GM11168 (cell line): ENCODE data around the gene TPSG1.

ENCODE experiments used
- in situ Hi-C: fragments of 300-500 bp; cut with MboI; formaldehyde crosslinking; loops from one replicate; pipeline ENCODE4 v1.12.0; 2022; ENCODE audit warnings: low sequenced_read_pairs; ENCODE audit not compliant: unreplicated experiment

The TPSG1 gene

GRCh38 chr16:1181404-1182315, 43.4 kb downstream of the TPSG1 start:
- in situ Hi-C loops: no loop called here

- in situ Hi-C loops: no loop called here
These were observed 44.3 kb downstream of the TPSG1 start for GRCh38 chr16:1180549-1181403.

- in situ Hi-C loops: no loop called here
These were observed 46.7 kb downstream of the TPSG1 start for GRCh38 chr16:1178295-1178910.

DNA sequence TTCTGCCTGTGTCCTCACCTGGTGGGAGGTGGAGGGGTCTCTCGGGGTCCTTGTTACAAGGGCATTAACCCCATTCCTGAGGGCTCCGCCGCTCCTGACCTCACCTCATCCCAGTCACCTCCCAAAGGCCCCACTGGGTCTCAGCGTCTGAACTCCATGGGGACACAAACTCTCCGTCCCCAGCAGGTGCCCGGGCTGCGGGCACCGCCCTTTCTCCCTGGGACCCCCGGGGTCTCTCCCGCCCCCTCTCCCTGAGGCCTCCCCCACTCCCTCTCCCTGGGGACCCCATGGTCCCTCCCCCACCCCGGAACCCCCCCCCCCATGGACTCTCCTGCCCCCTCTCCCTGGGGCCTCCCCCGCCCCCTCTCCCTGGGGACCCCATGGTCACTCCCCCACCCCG, 47.3 kb downstream of the TPSG1 start:
- in situ Hi-C loops: no loop called here

- in situ Hi-C loops: no loop called here
These were observed 48.0 kb downstream of the TPSG1 start for GRCh38 chr16:1177053-1177452.

DNA sequence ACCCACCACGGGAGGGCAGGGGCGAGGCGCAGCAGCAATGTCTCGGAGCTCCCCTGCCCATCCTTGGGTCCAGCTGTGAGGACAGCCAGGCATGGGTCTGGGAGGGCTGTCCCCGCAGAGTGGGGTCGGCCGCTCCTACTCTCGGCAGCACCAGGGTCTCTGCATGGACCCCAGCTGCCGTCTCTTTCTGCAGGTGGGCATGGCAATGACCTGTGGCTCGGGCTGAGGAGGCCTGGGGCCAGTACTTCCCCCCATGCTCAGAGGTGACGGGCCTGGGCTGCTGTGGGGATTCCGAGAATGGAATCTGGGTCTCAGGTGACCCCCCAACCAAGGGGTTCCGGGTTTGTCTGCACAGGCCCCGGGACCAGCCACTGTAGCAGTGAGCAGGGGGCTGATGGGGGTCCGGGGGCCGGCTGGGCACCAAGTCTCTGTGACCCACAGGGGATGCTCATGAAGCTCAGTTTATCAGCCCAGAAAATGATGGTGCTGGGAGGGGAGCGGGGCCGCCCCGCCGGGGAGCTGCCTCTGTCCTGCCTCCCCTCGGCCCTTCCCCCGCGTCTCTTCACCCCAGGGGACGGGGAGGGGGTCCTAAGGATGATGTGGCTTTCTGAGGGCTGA, 48.7 kb downstream of the TPSG1 start:
- in situ Hi-C loops: no loop called here

GRCh38 chr16:1175566-1176279, 49.3 kb downstream of the TPSG1 start:
- in situ Hi-C loops: no loop called here

DNA sequence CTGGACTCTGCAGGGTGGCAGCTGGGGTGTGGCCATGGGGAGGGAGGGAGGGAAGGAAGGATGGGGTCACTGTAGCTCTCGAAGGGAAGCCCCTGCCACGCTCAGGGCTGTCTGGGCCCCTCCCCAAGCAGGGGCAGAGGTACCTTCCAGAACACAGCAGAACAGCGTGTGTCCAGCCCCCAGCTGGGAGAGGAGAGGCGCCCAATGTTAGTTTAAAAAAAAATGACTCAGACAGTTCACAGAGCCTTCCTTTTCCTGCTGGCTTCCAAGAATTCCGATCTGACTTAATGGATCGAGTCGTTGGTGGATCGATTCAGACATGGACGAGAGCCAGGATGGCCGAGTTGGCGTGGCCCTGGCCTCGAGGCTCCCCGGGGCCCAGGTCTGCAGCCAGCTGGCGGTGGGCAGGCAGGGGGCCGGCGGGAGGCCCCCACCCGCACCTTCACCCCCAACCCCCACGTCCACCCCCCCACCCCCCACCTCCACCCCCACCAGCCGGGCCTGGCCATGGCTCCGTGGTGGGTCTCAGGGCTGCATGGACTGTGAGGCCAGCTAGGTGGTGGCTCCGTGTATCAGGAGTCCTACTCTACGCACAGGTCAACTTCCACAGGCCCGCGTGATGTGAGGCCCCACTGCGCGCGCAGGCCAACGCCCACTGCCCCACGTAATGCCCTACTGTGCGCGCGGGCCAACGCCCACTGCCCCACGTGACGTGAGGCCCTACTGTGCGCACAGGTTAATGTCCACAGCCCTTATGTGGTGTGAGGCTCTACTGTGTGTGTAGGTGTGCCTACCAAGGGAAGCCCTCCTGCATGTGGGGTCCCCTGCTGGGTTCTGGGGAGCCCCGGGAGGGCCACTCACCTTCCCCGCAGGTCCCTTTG, 50.4 kb downstream of the TPSG1 start:
- in situ Hi-C loops: no loop called here

DNA sequence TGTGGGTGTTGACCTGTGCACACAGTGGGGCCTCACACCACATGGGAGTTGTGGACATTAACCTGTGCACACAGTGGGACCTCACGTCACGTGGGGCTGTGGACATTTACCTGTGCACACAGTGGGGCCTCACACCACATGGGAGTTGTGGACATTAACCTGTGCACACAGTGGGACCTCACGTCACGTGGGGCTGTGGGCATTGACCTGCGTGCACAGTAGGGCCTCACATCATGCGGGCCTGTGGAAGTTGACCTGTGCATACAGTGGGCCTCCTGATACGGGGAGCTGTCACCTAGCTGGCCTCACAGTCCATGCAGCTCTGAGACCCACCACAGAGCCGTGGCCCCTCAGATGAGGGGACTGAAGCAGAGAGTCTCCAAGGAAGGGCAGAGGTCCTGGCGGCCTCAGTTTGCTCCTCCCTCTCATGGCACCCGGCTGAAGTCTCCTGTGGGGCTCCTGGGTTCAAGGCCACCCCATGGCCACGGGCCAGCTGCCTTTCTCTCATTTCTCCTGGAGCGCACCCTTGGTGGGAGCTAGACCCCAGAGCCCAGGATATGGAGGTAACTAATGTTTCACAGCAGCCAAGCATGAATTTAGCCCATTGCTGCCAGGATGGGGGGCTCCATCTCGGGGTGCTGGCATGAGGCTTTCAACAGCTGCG, 51.1 kb downstream of the TPSG1 start:
- in situ Hi-C loops: no loop called here

- in situ Hi-C loops: no loop called here
These were observed 52.4 kb downstream of the TPSG1 start for GRCh38 chr16:1172651-1173050.

GRCh38 chr16:1171854-1172428, 53.1 kb downstream of the TPSG1 start:
- in situ Hi-C loops: no loop called here
